Sciatic nerve (tissue), 2 donors: Measurements from ENCODE around the gene GRID2IP. TPM values are rescaled to one million over a fixed set of nuclear protein-coding genes. Genes with fewer than 3 reads are reported as not detected.

Experiments
- ATAC-seq: fragments of 200-7000 bp; cut with Tn5 transposase; one replicate; pipeline ENCODE4 v1.9.1; 2020; ENCODE audit warnings: mild to moderate bottlenecking, moderate library complexity
- DNase-seq: peaks from one replicate; pipeline ENCODE4 v3.0.0-alpha.2; 2020; ENCODE audit warnings: low spot score
- intact Hi-C: fragments of 100-400 bp; cut with DNase I; formaldehyde crosslinking; loops from one replicate; pipeline ENCODE4 v1.14.2; 2022
- total RNA-seq: library from RNA; stranded (reverse); fragmentation: NEBNext Ultra II Directional; extraction: Animal tissue kit (Norgen Biotek cat#: 25700); gene quantifications from one replicate; pipeline ENCODE4 v1.2.1, GENCODE V29; 2021
- donor health status: DM: no; HTN: no; CAD: no.
- donor health status: DM: no; HTN: no; CAD: no.

The GRID2IP gene
- total RNA-seq, 1 donor from 2014 or later, result 0.18 TPM

DNA sequence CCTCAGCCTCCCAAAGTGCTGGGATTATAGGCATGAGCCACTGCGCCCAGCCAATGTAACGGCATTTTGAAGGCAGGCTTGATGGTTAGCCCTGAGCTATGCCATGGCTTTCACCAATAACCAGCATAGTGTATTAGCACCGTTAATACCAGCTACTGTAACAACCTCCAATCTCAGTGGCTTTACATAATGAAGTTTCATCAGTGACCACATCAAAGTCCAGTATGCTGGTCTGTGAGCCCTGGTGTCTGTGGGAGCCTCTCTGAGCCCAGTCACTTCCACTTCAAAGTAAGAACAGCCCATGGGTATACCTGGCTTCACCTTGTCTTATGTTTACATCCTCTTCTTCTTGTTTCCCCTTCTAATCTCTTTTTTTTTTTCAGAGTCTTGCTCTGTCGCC, 14.4 kb upstream of the GRID2IP start:
- intact Hi-C loops, result no loop called here
- DNase-seq (no peak), ATAC-seq (no peak)

DNA sequence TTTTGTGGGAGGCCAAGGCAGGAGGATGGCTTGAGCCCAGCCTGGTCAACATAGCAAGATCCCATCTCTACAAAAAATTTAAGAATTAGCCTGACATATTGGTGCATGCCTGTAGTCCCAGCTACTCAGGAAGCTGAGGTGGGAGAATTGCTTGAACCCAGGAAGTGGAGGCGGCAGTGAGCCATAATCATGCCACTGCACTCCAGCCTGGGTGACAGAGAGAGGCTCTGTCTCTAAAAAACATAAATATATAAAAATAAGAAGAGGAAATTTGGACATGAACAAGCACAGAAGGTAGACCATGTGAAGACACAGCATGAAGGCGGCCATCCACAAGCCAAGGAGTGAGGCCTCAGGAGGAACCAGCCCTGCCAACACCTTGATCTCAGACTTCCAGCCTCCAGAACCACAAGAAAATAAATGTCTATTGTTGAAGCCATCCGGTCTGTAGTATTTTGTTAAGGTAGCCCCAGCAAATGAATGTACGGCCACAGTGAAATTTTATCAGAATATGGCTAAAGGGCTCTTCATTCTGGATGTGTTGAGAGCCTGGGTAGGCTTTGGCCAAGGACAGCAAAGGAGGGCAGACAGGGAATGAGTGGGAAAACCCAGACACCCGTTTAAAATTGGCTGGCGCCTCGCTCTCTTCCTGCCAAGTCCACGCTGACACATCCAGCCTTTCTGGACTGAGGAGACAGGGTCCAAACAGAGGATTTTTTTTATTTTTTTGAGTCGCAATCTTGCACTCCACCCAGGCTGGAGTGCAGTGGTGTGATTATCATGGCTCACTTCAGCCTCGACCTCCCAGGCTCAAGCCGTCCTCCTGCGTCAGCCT, 12.9 kb upstream of the GRID2IP start:
- no peak for ATAC-seq
- intact Hi-C loops, result no loop called here

DNA sequence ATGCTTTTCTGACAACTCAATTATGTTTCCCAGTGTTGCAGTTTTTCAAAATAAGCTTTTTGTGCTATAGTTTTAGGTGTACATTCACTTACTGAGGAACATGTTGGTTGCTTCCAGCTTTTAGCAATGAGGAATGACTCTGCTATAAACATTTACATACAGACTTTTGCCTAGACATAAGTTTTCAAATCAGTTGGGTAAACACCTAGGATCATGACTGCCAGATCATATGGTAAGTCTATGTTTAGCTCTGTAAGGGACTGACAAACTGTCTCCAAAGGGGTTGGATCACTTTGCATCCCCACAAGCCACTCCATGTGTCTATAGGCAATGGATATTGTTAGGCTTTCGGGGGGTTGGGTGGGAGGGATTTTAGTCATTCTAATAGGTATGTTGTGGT, 10.8 kb upstream of the GRID2IP start:
- intact Hi-C loops, result no loop called here
- DNase-seq (no peak), ATAC-seq (no peak)

More for the DNA sequence above, 12.9 kb upstream of the GRID2IP start:
- DNase-seq, result no peak

DNA sequence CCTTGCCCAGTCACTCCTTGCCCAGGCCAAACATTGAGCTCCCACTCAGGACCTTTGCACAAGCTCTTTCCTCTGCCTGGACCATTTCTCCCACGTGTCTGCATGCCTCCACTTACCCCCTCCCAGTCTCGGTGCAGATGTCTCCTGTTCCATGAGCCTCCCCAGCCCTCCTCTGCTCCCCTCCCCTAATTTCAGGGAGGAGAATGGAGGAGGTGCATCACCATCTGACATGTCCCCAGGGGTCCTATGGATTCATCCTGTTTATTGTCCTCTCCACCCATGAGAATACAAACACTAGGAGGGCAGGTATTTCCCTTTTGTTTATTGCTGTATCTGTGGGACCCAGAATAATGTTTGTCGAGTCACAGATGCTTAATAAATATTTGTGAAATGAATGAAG, 8.6 kb upstream of the GRID2IP start:
- ATAC-seq, result no peak
- no peak for DNase-seq
- intact Hi-C loops, result no loop called here

DNA sequence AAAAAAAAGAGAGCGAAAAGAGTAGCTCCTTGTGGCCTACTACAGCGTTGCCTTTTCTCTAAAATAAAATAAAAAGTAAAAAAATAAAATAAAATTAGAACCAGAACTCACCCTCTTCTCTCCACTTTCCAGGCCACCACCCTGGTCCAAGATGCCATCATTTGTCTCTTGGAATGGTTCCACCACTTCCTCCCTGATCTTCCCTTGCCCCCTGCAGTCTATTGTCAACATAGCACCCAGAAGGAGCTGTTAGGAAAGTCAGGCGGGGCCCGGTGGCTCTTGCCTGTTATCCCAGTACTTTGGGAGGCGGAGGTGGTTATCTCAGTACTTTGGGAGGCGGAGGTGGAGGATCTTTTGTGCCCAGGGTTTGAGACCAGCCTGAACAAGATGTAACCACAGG, 7.6 kb upstream of the GRID2IP start:
- no peak for ATAC-seq
- intact Hi-C loops, result no loop called here

DNA sequence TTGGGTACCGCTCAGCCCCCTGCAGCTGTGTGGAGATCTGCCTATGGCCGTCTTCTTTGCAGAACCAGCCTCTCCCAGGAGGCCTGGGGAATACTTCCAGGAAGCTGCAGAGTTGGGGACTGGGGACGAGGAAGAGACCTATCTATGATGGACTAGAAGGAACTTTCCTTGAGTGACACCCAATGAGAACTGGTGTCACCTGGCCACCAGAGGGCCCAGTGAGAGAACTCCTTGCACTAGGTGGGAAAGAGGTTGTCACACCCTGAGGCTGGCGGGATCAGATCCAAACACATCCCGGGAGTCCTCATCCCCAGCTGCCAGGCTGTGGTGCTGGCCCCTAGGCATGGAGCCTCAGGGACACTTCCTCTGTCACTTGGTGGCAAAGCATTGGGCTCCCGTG, 4.9 kb upstream of the GRID2IP start:
- intact Hi-C loops, result no loop called here
- ATAC-seq, result no peak
- DNase-seq, result no peak

More for the DNA sequence above, 7.6 kb upstream of the GRID2IP start:
- DNase-seq, result no peak

DNA sequence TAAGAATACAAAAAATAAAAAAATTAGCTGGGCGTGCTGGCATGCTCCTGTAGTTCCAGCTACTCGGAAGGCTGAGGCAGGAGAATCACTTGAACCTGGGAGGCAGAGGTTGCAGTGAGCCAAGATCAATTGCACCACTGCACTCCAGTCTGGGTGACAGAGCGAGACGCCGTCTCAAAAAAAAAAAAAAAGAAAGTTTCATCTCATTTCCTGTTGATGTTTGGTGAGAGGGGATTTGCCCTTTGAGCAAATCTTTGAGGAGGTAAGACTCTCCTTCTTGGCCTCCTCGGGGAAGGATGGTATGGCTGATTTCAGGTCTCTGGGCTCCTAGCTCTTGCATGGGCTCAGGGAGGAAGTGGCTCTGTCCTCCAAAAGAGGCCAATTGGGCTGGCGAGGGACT, 3.6 kb upstream of the GRID2IP start:
- intact Hi-C loops, result no loop called here
- no peak for DNase-seq
- no peak for ATAC-seq

DNA sequence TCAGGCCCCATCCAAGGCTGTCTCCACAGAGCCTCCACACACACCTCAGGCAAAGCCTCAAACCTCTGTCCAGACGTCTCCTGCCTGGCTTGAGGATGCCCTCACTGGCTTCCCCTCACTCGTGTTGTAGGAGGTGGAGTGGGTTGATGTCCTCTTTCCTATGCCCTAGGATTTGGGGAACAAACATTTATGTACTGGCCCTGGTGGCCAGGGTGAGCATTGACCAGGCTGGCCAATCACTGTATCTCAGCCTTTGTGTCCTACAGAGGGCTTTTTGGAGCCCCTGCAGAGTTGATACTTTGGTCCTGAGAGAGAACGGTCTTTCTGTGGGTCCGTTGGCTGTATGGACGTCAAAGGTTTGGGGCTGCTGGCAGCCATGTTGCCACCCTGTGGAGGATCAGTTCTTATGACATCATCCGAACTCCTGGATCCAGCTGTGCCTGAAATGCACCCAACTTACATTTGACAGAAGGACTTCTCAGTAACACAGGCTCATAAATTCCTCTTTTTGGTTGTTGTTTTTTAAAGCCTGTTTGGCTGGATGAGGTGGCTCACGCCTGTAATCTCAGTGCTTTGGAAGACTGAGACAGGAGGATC, 2.3 kb upstream of the GRID2IP start:
- DNase-seq (no peak), ATAC-seq (no peak)
- intact Hi-C loops, result no loop called here

DNA sequence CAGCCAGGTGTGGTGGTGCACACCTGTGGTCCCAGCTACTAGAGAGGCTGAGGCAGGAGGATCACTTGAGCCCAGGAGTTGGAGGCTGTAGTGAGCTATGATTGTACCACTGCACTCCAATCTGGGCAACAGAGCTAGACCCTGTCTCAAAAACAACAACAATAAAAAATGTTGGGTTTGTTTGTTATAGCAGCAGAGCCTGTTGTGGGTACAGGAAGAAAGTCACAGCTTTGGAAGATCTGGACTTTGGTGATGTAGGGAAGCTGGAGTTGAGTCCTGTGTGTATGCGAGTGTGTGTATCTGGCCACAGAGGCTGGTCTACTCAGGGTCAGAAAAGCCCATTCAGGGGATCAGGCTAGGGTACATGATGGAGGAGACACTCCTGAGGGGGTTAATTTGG, 3.9 kb downstream of the GRID2IP start:
- DNase-seq (no peak), ATAC-seq (no peak)
- intact Hi-C loops, result no loop called here

DNA sequence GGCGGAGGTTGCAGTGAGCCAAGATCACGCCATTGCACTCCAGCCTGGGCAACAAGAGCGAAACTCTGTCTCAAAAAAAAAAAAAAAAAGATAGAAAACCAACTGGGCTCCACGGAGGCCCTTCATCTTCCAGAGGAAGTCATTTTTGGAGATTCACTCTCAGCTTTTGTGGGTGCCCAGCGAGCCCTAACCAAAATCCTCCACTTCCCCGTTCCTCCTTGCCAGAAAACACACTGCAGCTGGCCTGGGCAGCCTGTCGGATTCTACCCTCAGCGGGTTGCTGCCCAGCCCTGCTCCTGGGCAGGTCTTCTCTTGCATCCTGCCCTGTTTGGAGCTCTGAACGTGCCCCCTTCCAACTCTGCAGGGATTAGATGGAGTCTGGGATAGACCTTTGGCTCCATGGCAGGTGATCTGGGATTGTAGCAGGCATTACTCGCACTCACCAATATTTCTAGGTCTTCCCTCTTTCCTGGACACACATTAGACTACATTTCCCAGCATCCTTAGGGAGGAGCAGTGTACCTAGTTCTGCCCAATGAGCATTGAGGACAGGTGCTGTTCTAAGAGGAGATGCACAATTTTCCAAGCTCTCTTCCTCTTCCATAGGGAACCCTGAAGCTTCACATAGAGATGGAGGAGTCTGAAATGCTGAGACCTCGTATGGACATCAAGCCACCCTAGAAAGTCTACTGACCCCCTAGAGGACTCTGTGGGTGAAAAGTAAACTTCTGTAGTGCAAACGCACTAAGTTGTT, 4.6 kb downstream of the GRID2IP start:
- no peak for DNase-seq
- ATAC-seq, result no peak
- intact Hi-C loops, result no loop called here

DNA sequence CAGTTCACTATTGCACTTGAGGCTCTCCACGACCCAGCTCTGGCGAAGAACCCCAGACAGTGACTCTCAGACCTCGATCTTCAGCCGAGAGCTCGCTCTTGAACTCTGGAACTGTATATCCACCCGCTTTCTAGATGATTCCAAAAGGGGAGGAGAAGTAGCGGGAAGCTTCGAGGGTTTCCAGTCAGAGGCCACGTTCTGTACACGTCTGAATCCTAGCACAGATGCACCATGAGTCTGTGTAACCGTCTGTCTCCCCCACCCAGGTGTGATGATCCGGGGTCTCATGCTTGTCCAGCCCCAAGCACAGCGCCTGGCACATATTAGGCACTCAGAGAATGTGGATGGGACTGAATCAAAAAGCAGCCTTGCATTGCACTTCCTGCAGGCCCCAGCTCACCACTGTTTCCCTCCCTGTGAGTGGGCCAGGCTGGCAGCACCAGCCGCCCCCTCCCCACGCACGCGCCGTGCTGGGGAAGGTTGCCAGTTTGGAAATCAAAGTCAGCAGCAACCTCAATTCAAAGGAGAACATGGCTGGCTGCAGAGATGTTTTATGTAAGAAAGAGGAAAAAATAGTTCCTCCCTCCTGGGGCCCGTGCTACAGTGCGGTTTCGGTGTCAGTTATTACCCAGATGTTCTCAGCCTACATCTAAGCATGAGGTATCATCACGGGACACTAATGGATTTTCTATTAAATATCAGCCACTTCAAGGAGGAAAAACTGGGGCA, 5.7 kb downstream of the GRID2IP start:
- ATAC-seq (no peak), DNase-seq (no peak)
- intact Hi-C loops, result no loop called here

DNA sequence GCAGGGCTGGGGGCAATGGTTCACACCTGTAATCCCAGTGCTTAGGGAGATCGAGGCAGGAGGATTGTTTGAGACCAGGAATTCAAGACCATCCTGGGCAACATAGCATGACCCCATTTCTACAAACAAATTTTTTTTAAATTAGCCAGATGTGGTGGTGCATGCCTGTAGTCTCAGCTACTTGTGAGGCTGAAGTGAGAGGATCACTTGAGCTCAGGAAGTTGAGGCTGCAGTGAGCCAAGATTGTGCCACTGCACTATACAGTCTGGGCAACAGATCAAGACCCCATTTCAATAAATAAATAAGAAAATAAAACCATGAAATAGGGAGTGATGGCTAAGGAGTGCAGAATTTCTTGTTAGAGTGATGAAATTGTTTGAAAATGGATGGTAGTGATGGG, 8.9 kb downstream of the GRID2IP start:
- no peak for ATAC-seq
- intact Hi-C loops, result no loop called here
- no peak for DNase-seq

DNA sequence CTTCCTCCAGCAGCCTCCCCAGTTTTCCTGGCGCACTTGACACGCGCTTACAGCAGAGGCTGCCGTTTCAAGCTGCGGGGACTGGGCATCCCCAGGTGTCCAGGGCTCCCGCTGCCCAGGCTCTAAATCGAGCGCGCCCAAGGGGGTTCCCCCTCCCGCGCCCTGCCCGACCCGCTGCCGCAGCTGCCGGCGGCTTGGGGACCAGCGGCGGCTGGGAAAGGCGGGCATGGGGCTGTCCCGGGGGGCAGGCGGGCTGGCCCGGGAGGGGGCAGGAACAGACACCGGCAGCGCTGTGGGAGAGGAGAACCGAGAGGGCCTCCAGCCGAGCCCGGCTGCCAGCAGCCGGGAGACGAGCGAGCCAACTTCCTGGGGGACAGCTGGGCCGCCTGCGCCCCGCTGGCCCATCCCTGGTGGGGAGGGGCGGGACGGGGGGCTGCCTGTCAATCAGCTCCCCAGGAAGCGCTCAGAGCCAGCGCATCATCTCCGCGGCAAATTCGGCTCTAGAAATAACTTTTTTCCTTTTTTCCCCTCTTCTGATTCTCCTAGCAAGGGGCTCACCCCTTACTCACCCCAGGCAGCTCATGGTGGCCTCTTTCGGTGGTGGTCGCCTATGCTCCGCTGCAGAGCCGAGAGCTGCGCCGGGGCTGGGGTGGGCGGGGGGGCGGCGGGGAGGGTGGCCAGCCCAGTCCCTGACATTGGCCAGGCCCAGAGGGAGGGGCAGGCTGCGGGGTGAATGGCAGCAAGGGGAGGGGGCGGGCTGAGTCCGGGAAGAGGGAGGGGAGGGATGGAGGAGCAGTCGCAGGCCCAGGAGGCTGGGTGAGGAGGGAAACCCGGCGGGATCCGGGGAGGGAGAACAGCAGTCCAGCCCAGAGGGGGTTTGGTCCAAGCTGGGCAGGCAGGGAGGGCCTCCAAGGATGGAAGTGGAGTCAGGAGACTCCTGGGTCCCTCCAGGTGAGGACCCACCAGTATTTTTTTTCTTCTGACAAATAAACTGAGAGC, 14.7 kb downstream of the GRID2IP start:
- DNase-seq (no peak), ATAC-seq (no peak)
- intact Hi-C loops, result no loop called here

DNA sequence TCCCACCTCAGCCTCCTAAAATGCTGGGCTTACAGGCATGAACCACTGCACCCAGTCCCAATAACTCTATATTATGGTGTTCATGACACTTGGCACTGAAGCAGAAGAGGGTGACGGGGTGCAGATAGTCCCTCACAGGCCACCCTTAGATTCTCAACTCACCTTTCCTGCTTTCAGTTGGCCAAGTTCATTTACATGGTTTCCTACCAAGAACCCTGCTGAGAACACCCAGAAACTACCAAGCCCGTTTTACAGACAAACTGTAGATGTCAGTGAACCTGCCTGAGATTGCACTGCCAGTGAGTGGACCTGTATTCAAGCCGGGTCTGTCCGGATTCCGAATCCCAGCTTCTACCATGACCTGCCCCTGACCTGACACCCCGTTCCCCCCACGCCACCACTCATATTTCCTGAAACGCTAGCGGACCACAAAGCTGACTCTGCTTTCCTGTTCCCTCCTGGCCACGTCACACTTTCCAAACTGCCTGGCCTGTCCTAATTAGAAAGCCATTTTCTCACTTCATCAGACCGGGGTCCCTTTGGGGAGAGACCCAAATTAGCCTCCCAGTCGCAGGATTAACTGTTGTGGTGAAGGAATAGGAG, 17.3 kb downstream of the GRID2IP start:
- intact Hi-C loops, result no loop called here
- ATAC-seq (no peak), DNase-seq (no peak)

DNA sequence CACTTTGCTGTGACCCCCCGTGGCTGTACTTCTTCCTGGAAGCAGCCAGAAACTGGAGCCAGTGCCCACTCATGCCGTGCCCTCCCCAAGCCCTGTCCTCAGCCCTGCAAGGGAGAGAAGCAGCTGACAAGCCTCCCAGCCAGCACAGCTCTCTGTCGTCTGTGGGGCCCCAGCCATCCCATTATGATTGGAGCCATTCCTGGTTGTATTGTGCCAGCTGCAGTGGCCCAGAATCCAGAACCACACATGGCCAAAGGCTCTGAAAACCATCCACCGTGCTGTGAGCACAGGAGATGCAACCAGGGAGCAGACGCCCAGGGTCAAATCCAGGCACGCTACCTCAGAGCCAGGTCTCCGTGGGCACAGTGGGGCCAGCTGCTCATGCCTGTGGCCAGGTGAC, 18.7 kb downstream of the GRID2IP start:
- ATAC-seq (no peak), DNase-seq (no peak)
- intact Hi-C loops, result no loop called here

DNA sequence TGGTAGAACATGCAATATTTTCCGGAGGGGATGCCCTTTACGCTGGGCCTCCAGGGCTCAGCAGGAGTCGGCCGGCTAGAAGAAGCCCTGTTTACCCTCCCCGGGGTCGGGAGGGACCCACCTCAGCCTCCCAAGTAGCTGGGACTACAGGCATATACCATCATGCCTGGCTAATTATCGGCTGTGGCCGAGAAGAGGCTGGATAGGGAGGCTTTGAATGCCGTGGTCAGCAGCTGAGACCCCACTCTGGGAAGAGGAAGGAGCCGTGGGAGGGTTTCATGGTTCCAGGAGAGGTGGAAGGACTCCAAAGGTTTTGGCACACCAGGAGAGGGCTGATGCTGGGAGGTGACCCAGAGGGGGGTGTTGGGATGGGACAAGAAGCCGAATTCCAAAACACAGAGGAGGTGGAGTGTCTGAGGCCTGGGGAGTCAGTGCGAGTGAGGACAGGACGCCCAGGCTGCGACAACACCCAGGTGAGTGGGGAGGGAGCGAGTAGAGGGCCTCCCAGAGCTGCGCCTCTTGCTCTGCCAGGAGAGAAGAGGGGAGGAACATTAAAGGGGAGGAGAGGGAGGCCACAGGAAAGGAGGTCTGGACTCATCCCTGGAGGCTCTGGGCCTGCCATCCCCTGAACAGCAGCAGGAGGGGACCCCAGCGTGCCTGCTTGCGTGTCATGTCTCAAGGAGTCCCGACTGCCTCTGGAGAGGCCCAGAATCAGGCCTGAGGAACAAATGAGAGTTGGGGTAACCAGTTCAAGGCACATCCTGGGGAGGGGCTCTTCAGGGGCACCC, 19.6 kb downstream of the GRID2IP start:
- DNase-seq (no peak), ATAC-seq (no peak)
- intact Hi-C loops, result no loop called here
